GM18519 (cell line): ENCODE data around the gene GOLGA8H.
"Not testable (repeated sequence)": the region's sequence is repeated elsewhere in the genome, so short reads cannot be mapped to it uniquely, and the experiment has no call there.

Experiments
- ATAC-seq: cut with Tn5 transposase; IDR thresholded peaks from one replicate; pipeline ENCODE4 v1.9.1; 2021; ENCODE audit warnings: mild to moderate bottlenecking, moderate library complexity; ENCODE audit not compliant: unreplicated experiment, low FRiP score

The GOLGA8H gene

GRCh38 chr15:30603796-30604195, at the start of gene GOLGA8H:
Gene GOLGA8H, plus strand, starts transcription at chr15:30604028. Its CDS starts 98 bp downstream, at chr15:30604126.
- ATAC-seq, result not testable (repeated sequence)

GRCh38 chr15:30566949-30567348, 36.9 kb upstream of the GOLGA8H start:
- not testable (repeated sequence) for ATAC-seq

GRCh38 chr15:30573012-30573491, 30.8 kb upstream of the GOLGA8H start:
- ATAC-seq, result not testable (repeated sequence)

GRCh38 chr15:30579394-30579970, 24.3 kb upstream of the GOLGA8H start:
- not testable (repeated sequence) for ATAC-seq

- not testable (repeated sequence) for ATAC-seq
Observed at GRCh38 chr15:30580716-30581115, 23.1 kb upstream of the GOLGA8H start.

- not testable (repeated sequence) for ATAC-seq
Observed at GRCh38 chr15:30598953-30599352, 4.9 kb upstream of the GOLGA8H start.

GRCh38 chr15:30612271-30612670, 8.4 kb downstream of the GOLGA8H start:
- not testable (repeated sequence) for ATAC-seq

- ATAC-seq, result not testable (repeated sequence)
Observed at GRCh38 chr15:30621342-30621741, 17.5 kb downstream of the GOLGA8H start.

- ATAC-seq, result peak; percentile 91
Observed at GRCh38 chr15:30625436-30626193, 21.8 kb downstream of the GOLGA8H start, which contains the start of gene ARHGAP11B. Gene ARHGAP11B, plus strand, starts transcription at chr15:30626128.

- not testable (repeated sequence) for ATAC-seq
Observed at GRCh38 chr15:30626194-30626565, 22.4 kb downstream of the GOLGA8H start.

- ATAC-seq, result not testable (repeated sequence)
Observed at GRCh38 chr15:30626632-30627031, 22.8 kb downstream of the GOLGA8H start.

GRCh38 chr15:30650012-30650929, 46.4 kb downstream of the GOLGA8H start:
- peak; percentile 65 for ATAC-seq

- ATAC-seq, result not testable (repeated sequence)
Observed at GRCh38 chr15:30661154-30661553, 57.3 kb downstream of the GOLGA8H start.
